ENCODE data around the gene DOK4.

Gene DOK4

DNA sequence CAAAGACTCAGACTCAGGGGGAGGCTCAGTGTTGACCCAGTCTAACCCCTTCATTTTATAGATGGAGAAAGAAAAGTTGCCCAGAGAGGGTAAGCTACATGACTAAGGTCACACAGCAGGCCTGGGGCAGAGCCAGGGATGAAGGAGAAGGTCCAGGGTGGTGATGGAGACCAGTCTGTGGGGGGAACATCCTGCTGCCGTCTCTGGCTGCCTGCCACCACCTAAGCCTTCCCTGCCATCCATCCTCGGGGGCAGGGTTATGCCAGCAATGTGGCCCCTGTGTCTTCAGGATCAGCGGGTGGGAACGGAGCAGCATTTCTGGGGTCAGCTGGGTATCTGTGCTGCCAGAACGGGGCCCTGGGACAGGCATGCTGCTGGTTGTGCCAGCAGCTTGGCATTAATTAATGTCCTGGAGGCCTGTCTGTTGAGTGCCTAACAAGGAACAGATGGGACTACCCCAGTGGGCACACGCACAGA lies 5.5 kb downstream of the DOK4 start:
- peaks cover 21% of the 10 kb centered on the region for H3K27me3 ChIP-seq (ENCODE audit: control insufficient read depth, insufficient read depth, low read length)
- peaks cover 19% of the 10 kb centered on the region for H3K4me1 ChIP-seq (ENCODE audit: control insufficient read depth, insufficient read depth, low read length)
- H3K9ac ChIP-seq (ENCODE audit: low read depth, low read length): no peak overlapping the region
- H3K9me3 ChIP-seq (ENCODE audit: control insufficient read depth, insufficient read depth, low read length): no peaks in the 10 kb centered on the region
- no peak overlapping the region for H3K4me3 ChIP-seq (ENCODE audit: low read depth, low read length)
- no peaks in the 10 kb centered on the region for H3K36me3 ChIP-seq (ENCODE audit: control insufficient read depth, insufficient read depth, low read length)
- H3K27ac ChIP-seq (ENCODE audit: low read depth, low read length): no peak overlapping the region

DNA sequence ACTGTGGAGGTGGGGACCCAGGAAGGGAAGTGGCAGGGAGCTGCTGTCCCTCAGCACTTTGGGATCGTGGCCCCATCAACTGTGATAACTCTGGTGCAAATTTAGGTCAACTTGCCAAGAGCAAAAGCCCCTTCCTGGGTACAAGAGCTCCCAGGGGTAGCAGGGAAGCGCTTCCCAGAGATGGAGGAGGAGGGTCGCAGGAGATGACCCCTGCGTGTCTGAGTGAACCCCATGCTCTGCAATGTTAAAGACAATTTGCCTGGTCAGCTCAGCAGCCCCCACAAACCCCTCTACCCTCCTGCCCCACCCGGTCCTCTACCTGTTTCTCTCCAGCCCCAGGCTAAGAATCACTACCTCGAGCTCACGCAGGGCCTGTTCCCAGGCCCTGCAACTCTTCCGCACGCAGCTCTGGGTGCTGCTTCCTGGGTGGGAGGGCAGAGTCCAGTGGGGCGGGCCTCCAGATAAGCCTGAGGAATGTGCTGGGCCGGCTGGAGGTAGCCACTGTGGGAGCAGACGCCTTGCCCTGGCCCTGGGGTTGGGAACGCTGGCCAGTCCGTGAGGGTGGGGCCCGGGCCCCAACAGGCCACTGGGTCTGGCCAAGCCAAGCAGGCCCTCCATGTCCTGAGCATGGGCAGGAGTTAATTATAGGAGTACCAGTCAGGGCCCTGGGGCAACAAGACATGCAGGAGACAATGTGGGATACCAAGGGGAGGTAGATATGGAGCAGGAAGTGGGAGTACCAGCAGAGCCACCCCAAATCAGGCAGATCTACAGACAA lies 6.1 kb downstream of the DOK4 start:
- Histone ChIP-seq H3K36me3 (ENCODE audit: control insufficient read depth, insufficient read depth, low read length) (no peaks in the 10 kb centered on the region), H3K4me3 (ENCODE audit: low read depth, low read length) (peak overlapping the region; percentile 63), H3K27ac (ENCODE audit: low read depth, low read length) (peak overlapping the region; percentile 43), H3K27me3 (ENCODE audit: control insufficient read depth, insufficient read depth, low read length) (peaks cover 15% of the 10 kb centered on the region), H3K9ac (ENCODE audit: low read depth, low read length) (no peak overlapping the region), H3K4me1 (ENCODE audit: control insufficient read depth, insufficient read depth, low read length) (peaks cover 22% of the 10 kb centered on the region), H3K9me3 (ENCODE audit: control insufficient read depth, insufficient read depth, low read length) (no peaks in the 10 kb centered on the region)

DNA sequence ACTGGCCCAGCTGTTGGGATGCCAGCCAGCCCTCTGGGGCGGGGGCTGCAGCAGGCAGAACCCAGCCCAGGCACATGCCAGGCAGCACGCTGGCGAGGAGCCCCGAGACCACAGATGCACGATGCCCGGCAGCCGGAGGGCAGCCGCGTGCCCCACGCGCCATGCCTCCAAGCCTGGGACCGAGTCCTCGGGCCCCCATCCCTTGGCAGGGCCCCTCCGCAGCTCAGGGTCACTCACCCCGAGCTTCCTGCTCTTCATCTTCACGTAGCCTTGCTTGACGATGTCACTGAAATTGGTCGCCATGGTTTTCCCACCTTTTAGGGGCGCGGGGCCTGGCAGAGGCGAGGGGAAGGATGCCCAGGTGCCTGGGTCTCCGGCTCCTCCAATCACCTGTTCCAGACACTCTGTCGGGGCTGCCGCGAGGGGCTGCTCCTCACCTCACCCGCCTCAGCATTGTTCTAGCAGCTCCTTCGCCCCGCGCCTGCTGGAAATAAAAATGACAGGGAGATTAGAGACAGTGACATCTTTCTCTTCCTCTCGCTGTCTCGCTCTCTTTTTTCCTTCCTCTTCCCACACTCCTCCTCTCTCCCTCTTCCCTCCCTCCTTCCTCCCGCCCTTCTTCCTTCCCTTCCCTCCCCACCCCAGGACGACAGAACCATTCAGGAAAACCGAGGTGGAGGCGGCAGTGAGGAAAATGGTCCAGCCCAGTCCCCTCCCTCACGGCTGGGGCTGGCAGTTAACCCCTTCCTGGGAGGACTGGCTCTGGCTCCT lies 6.9 kb downstream of the DOK4 start:
- H3K27ac ChIP-seq (ENCODE audit: low read depth, low read length): no peak overlapping the region
- peak overlapping the region; percentile 63 for H3K4me3 ChIP-seq (ENCODE audit: low read depth, low read length)
- H3K4me1 ChIP-seq (ENCODE audit: control insufficient read depth, insufficient read depth, low read length): peaks cover 24% of the 10 kb centered on the region
- no peak overlapping the region for H3K9ac ChIP-seq (ENCODE audit: low read depth, low read length)
- no peaks in the 10 kb centered on the region for H3K9me3 ChIP-seq (ENCODE audit: control insufficient read depth, insufficient read depth, low read length)
- 0 out of 2 replicates have a peak, but pooled peaks cover 2% of the 10 kb centered on the region for H3K36me3 ChIP-seq (ENCODE audit: control insufficient read depth, insufficient read depth, low read length)
- H3K27me3 ChIP-seq (ENCODE audit: control insufficient read depth, insufficient read depth, low read length): peaks cover 10% of the 10 kb centered on the region

DNA sequence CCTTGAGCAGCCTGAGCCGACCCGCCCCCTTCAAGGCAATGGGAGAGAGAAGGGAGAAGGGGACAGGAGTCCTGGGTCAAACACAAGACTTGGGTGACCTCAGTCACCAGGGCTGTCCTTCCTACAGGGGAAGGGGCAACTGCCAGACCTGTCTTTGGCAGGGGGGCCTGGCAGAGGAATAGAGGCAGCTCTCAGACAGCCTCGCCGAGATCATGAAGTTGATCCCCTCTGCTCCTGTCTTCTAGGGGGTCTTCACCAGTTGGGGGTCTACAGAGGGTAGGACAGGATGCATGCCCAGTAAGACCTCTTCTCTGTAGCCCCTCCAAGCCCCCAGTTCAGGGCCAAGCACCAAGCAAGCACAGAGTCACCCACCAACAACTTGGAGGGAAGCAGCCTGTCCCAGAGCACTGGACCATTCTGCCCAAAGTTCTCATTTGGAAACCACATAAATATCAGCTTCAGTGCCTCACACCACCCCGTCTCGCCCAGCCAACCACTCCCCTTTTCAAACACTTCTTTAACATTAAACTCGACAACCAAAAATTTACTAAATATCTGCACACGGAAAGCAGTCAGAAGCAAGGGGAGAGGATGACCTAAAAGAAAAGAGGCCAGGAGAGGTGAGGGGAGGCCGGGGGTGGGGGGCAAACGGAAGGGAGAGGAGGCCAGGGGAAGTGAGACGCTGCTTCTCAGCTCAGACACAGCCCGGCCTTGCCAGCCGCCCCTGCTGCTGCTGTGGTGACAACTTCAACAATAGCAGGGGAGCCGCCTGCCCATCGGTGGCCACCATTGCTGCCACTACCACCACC lies 7.7 kb downstream of the DOK4 start:
- Histone ChIP-seq H3K9ac (ENCODE audit: low read depth, low read length) (no peak overlapping the region), H3K27me3 (ENCODE audit: control insufficient read depth, insufficient read depth, low read length) (peaks cover 10% of the 10 kb centered on the region), H3K4me1 (ENCODE audit: control insufficient read depth, insufficient read depth, low read length) (peaks cover 24% of the 10 kb centered on the region), H3K36me3 (ENCODE audit: control insufficient read depth, insufficient read depth, low read length) (peaks cover 9% of the 10 kb centered on the region; the same call in 1 of the 2 replicates), H3K27ac (ENCODE audit: low read depth, low read length) (no peak overlapping the region), H3K9me3 (ENCODE audit: control insufficient read depth, insufficient read depth, low read length) (no peaks in the 10 kb centered on the region), H3K4me3 (ENCODE audit: low read depth, low read length) (peak overlapping the region; percentile 63)

DNA sequence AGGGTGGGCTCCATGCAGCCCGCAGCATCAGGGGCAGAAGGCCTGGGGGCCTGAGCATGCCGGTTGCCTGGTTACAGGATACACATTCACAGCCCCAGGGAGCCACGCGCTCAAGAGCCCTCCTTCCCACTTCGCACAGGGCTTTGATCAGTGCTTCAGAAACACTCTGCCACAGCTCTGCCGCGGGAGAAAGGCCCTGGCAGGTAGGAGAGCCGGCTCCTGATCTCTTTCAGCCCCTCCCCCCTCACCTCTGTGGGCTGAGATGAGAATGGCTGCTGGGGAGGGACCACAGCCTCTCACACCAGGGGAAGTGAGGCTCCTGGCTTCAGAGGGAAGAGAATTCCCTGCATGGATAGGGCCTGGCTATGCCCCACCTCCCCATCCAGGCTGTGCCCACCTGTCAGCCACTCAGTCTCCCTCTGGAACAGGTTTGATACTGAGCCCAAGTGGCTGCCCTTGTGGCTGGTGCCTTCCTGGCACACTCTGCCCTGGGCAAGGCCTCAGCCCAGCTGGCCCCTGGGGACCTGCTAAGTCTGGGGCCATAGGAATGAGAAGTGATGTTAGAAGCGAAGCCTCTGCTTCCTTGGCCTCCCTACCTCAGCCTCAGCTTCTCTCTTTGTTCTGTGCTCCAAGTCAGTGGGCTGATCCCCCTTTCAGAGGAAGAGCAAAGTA lies 8.6 kb downstream of the DOK4 start:
- Histone ChIP-seq H3K27ac (ENCODE audit: low read depth, low read length) (no peak overlapping the region), H3K9me3 (ENCODE audit: control insufficient read depth, insufficient read depth, low read length) (no peaks in the 10 kb centered on the region), H3K4me1 (ENCODE audit: control insufficient read depth, insufficient read depth, low read length) (peaks cover 32% of the 10 kb centered on the region), H3K27me3 (ENCODE audit: control insufficient read depth, insufficient read depth, low read length) (peaks cover 10% of the 10 kb centered on the region), H3K36me3 (ENCODE audit: control insufficient read depth, insufficient read depth, low read length) (peaks cover 18% of the 10 kb centered on the region; the same call in 1 of the 2 replicates), H3K9ac (ENCODE audit: low read depth, low read length) (no peak overlapping the region), H3K4me3 (ENCODE audit: low read depth, low read length) (no peak overlapping the region)

DNA sequence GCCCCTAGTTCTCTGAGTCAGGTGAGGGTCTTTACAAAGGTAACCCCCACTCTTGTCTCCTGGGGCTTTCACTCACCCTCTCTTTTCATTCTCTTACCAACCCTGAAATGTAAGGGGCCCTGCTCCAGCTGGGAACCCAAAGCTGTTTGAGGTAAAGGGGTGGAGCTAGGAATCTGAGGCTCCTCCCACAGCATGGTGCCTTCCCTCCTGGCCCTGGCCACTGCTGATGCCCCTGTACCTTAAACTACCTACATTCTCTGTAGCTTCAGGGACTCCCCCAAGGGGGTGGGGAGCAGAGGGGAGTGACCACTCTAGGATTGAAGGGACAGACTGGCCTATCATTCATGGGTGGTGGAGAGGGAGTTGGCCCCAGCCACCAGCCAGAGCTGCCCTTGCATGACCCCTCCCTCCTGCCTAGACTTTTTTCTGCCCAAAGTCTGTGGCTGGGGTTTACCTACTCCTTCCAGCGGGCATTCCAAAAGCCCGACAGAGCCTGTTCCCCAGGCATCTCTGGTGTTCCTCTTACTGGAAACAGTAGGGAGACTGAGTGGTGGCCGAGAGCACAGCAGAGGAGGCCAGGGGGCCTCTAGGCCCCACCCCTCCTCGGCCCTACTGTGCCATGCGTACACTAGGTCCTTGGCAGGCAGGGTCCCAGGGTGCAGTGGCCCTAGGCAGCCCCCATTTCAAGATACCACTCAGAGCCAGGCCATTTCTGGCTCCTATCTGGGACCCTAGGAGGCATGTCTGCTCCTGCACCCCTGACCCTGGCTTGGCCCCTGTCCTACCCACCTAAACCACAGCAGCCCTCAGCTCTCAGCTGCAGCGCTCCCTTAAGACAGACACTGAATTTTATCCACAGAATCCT lies 9.5 kb downstream of the DOK4 start:
- Histone ChIP-seq H3K9me3 (ENCODE audit: control insufficient read depth, insufficient read depth, low read length) (no peaks in the 10 kb centered on the region), H3K27ac (ENCODE audit: low read depth, low read length) (no peak overlapping the region), H3K27me3 (ENCODE audit: control insufficient read depth, insufficient read depth, low read length) (peaks cover 10% of the 10 kb centered on the region), H3K9ac (ENCODE audit: low read depth, low read length) (no peak overlapping the region), H3K36me3 (ENCODE audit: control insufficient read depth, insufficient read depth, low read length) (peaks cover 21% of the 10 kb centered on the region; the same call in 1 of the 2 replicates), H3K4me1 (ENCODE audit: control insufficient read depth, insufficient read depth, low read length) (peaks cover 41% of the 10 kb centered on the region), H3K4me3 (ENCODE audit: low read depth, low read length) (no peak overlapping the region)

DNA sequence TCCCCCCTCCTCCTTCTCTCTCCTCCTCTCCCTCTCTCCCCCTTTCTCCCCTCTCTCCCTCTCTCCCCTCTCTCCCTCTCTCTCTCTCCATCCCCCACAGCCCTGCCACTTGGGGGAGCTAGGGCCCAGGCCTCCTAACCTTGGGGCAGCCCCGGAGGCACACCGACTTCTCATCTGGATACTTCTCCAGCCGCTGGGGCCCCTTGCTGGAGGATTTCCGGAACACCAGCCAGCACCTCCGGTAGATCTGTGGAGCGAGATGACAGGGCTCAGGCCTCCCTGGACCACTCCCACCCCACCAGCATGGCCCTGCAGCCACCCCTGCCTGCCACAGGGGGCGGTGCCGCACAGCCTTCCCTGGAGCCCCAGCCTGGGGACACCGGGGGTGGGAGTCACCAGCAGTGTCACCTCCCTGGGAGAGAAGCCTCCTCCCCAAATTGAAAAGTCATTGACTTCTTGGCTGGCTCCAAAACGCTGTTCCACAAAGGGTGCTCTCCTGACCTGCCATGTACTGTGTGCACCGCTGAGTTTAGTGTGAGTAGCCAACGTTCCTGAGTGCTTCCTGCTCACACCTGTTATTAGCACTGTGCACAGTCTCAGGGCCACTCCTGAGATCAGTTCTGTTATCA lies 10.5 kb downstream of the DOK4 start:
- no peak overlapping the region; the same call in 1 of the 2 replicates for H3K4me3 ChIP-seq (ENCODE audit: low read depth, low read length)
- peak overlapping the region; percentile 43 for H3K27ac ChIP-seq (ENCODE audit: low read depth, low read length)
- H3K36me3 ChIP-seq (ENCODE audit: control insufficient read depth, insufficient read depth, low read length): peaks cover 29% of the 10 kb centered on the region
- H3K4me1 ChIP-seq (ENCODE audit: control insufficient read depth, insufficient read depth, low read length): peaks cover 49% of the 10 kb centered on the region
- H3K9ac ChIP-seq (ENCODE audit: low read depth, low read length): no peak overlapping the region
- H3K9me3 ChIP-seq (ENCODE audit: control insufficient read depth, insufficient read depth, low read length): no peaks in the 10 kb centered on the region
- peaks cover 10% of the 10 kb centered on the region for H3K27me3 ChIP-seq (ENCODE audit: control insufficient read depth, insufficient read depth, low read length)

DNA sequence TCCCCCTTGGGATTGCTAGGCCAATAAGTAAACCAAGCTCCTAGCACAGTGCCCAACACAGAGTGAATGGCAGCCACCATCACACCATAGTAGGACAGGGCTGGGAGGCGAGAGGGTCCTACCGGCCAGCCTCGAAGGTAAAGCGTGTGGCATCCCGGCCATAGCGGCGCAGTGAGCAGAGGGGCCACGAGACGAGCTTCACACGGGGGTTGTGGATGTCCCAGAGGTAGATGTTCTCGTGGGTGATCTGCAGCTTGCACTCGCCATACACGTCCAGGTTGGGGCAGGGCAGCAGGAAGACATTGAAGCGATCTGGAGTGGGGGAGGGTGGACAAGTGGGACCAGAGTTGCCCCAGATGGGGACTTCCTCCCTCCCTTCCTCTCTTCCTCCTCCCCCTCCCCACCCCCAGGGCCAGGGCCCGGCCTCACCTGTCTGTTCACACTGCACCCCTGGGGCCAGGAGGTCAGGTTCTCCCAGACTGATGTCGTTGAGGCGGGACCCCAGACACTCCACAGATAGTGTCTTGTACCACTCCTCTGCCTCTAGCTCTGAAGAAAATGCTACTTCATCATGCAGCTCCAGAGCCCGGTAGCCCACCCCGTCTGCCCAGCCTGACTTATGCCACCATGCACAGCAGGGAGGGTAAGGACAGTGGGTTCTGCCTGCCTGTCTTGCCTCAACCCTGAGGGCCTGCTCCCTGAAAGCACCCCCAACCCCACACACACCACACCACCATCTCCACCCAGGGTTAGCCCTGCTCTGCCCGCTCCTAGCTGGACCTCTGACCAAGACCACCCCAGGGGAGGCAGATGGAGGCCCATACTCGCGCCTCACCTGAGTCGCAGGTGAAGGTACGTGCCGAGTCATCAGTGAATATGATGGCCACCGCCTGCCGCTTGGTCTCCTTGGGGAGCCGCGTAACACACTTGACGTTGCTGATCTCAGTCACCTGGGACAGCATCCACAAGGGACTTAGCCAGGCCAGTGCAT lies 11.3 kb downstream of the DOK4 start:
- no peak overlapping the region for H3K27ac ChIP-seq (ENCODE audit: low read depth, low read length)
- no peak overlapping the region for H3K4me3 ChIP-seq (ENCODE audit: low read depth, low read length)

DNA sequence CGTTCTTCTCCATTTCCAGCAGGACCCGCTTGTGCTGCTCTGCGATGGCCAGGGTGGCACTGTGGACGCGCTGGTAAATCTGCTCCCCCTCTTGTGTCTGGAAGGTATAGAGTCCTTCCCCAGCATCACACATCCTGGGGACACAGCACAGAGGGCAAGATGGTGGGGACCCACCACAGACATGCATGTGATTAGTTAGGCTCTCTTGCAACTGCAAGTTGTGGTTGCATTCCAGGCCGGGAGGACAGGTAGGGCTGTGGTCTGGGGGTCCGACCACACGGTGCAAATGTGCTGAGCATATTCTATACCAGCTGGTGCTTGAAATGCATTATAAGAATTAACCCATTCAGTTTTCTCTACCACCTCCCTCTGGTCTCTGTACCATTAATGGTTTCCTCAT lies 12.4 kb downstream of the DOK4 start:
- Histone ChIP-seq H3K9ac (ENCODE audit: low read depth, low read length) (no peak overlapping the region), H3K4me3 (ENCODE audit: low read depth, low read length) (no peak overlapping the region), H3K4me1 (ENCODE audit: control insufficient read depth, insufficient read depth, low read length) (peaks cover 49% of the 10 kb centered on the region), H3K9me3 (ENCODE audit: control insufficient read depth, insufficient read depth, low read length) (no peaks in the 10 kb centered on the region), H3K36me3 (ENCODE audit: control insufficient read depth, insufficient read depth, low read length) (peaks cover 48% of the 10 kb centered on the region), H3K27ac (ENCODE audit: low read depth, low read length) (no peak overlapping the region), H3K27me3 (ENCODE audit: control insufficient read depth, insufficient read depth, low read length) (peaks cover 6% of the 10 kb centered on the region)

More for the DNA sequence above, 11.3 kb downstream of the DOK4 start:
- no peak overlapping the region for H3K9ac ChIP-seq (ENCODE audit: low read depth, low read length)
- peaks cover 10% of the 10 kb centered on the region for H3K27me3 ChIP-seq (ENCODE audit: control insufficient read depth, insufficient read depth, low read length)
- peaks cover 52% of the 10 kb centered on the region for H3K4me1 ChIP-seq (ENCODE audit: control insufficient read depth, insufficient read depth, low read length)
- peaks cover 38% of the 10 kb centered on the region for H3K36me3 ChIP-seq (ENCODE audit: control insufficient read depth, insufficient read depth, low read length)
- no peaks in the 10 kb centered on the region for H3K9me3 ChIP-seq (ENCODE audit: control insufficient read depth, insufficient read depth, low read length)
